ENCODE data around the gene DPH7. TPM values are rescaled to one million over a fixed set of nuclear protein-coding genes. Genes with fewer than 3 reads are reported as not detected.

DPH7 gene
- 27.4 and 29.8 TPM in 2 replicates for total RNA-seq

GRCh38 chr9:137578518-137579258, at the start of gene DPH7:
DPH7 (minus strand) TSS chr9:137578925; CDS start chr9:137578777, 148 bp downstream.

GRCh38 chr9:137618105-137619067, 39.7 kb upstream of the DPH7 start, which contains the start of gene EHMT1:
EHMT1 (plus strand) TSS chr9:137619005; CDS start chr9:137619029, 24 bp downstream.

GRCh38 chr9:137605121-137606004, 26.6 kb upstream of the DPH7 start, which contains the start of gene ARRDC1:
ARRDC1 (plus strand) TSS chr9:137605686; CDS start chr9:137605718, 32 bp downstream.

GRCh38 chr9:137590469-137591383, 12.0 kb upstream of the DPH7 start, which contains the start of gene ZMYND19:
ZMYND19 (minus strand) TSS chr9:137590512; CDS start chr9:137590263, 249 bp downstream.

GRCh38 chr9:137551264-137552021, 27.3 kb downstream of the DPH7 start, which contains the start of gene MRPL41:
MRPL41 (plus strand) TSS chr9:137551879; CDS start chr9:137552082, 203 bp downstream.

GRCh38 chr9:137550231-137550621, 28.5 kb downstream of the DPH7 start, which contains the start of gene PNPLA7:
PNPLA7 (minus strand) TSS chr9:137550402; CDS start chr9:137550197, 205 bp downstream.

Other genes with a start within 250 kb of the DPH7 start
- gene EXD3, start 155.8 kb downstream of the DPH7 start, total RNA-seq = 6.5 and 19.5 TPM in 2 replicates
- gene NOXA1, start 155.5 kb downstream of the DPH7 start, total RNA-seq = 0.22 and 1.00 TPM in 2 replicates
- under 0.01 and 0.12 TPM in 2 replicates for gene ENTPD8, start 137.6 kb downstream of the DPH7 start, total RNA-seq
- gene NSMF, start 119.6 kb downstream of the DPH7 start, total RNA-seq = 16.9 and 28.0 TPM in 2 replicates
- gene PNPLA7, start 28.5 kb downstream of the DPH7 start, total RNA-seq = 0.55 and 1.00 TPM in 2 replicates
- gene MRPL41, start 27.0 kb downstream of the DPH7 start, total RNA-seq = 43.6 and 46.2 TPM in 2 replicates
- 22.5 and 26.2 TPM in 2 replicates for gene ZMYND19, start 11.6 kb upstream of the DPH7 start, total RNA-seq
- 18.5 and 18.7 TPM in 2 replicates for gene ARRDC1, start 26.8 kb upstream of the DPH7 start, total RNA-seq
- 49.0 and 50.4 TPM in 2 replicates for gene EHMT1, start 40.1 kb upstream of the DPH7 start, total RNA-seq

Measured in uterine smooth muscle cell (primary cell).